Measurements from ENCODE around the gene IFNL1. TPM values are rescaled to one million over a fixed set of nuclear protein-coding genes. Genes with fewer than 3 reads are reported as not detected.

Gene IFNL1
- total and polyA plus RNA-seq, 9 donors, result not detected

- H3K4me3 ChIP-seq (ENCODE audit: low read length), result no peak overlapping the region
- no peak for DNase-seq
- H3K27ac ChIP-seq (ENCODE audit: low read length), result no peak overlapping the region
- peaks cover 11% of the 10 kb centered on the region for H3K36me3 ChIP-seq (ENCODE audit: control insufficient read depth, insufficient read depth, low read length)
- peaks cover 2% of the 10 kb centered on the region for H3K27me3 ChIP-seq (ENCODE audit: control insufficient read depth, insufficient read depth, low read length)
- no peaks in the 10 kb centered on the region for H3K9me3 ChIP-seq (replicated peaks; ENCODE audit: control insufficient read depth, low read depth, low read length)
- peaks cover 9% of the 10 kb centered on the region for H3K4me1 ChIP-seq (ENCODE audit: control insufficient read depth, insufficient read depth, low read length)
- WGBS (ENCODE audit: insufficient coverage), result 78% methylated on average over 5 of the region's 5 CpGs
Measured at GRCh38 chr19:39318071-39318470, 21.9 kb downstream of the IFNL1 start.

- 95% methylated on average over 4 of the region's 4 CpGs for WGBS (ENCODE audit: insufficient coverage)
Measured at GRCh38 chr19:39318690-39319089, 22.5 kb downstream of the IFNL1 start.

DNA sequence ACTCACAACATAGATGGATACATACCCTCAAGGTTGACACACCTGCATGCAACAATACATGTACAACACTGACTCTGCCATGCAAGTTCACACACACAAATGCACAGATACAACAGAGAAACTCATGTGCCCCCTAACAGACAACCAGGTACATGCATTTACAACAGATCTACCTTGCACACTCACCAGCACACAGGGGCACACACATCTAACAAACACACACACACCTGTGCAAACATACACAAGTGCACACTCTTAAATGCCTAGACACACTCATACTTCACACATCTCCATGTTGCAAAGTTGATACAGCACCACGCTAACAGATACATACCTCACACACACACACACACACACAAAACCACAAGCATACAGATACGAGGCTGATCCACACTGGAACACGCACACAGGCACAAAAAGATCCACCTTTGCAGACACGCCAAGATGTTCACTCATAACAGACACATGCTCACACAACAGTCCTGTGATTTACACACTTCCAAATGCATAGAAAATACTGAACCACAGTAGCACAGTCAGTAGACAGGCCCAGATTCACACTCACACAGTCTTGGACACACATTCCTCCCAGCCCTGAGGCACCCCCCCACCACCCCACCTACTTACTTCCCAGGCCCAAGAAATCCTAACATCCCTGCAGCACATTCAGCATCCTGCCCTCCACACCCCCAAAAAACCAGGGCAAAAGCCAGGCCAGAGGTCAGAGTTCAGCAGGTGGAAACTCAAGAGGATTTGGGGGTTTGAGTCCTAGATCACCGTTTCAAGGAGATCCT, 23.1 kb downstream of the IFNL1 start:
- WGBS (ENCODE audit: insufficient coverage), result 82% methylated on average over 4 of the region's 5 CpGs
- peaks cover 2% of the 10 kb centered on the region for H3K27me3 ChIP-seq (ENCODE audit: control insufficient read depth, insufficient read depth, low read length)

More at GRCh38 chr19:39318690-39319089, 22.5 kb downstream of the IFNL1 start:
- no peak for DNase-seq
- Histone ChIP-seq H3K9me3 (replicated peaks; ENCODE audit: control insufficient read depth, low read depth, low read length) (no peaks in the 10 kb centered on the region), H3K36me3 (ENCODE audit: control insufficient read depth, insufficient read depth, low read length) (peaks cover 7% of the 10 kb centered on the region), H3K4me3 (ENCODE audit: low read length) (no peak overlapping the region), H3K4me1 (ENCODE audit: control insufficient read depth, insufficient read depth, low read length) (peaks cover 9% of the 10 kb centered on the region), H3K27me3 (ENCODE audit: control insufficient read depth, insufficient read depth, low read length) (peaks cover 2% of the 10 kb centered on the region), H3K27ac (ENCODE audit: low read length) (no peak overlapping the region)

DNA sequence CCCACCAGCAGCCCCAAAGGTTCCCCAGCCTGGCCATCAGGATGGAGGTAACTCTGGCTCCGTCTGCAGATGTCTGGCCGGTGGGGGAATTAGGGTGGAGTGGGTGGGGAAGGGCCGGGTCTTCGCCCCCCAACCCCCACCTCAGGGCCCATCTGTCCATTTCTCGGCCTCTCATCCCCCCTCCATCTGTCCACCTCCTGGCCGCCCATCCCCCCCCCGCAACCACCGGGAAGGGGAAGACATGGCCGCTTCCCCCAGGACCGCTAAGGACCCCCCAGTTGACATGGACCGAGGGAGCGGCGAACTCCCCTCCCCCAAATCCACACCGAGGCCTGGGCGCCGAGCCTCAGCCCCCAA, 23.7 kb downstream of the IFNL1 start:
- H3K27me3 ChIP-seq (ENCODE audit: control insufficient read depth, insufficient read depth, low read length), result peaks cover 2% of the 10 kb centered on the region
- WGBS (ENCODE audit: insufficient coverage), result 7% methylated on average over 3 of the region's 16 CpGs
- H3K4me3 ChIP-seq (ENCODE audit: low read length), result peak overlapping the region; percentile 50
- H3K36me3 ChIP-seq (ENCODE audit: control insufficient read depth, insufficient read depth, low read length), result peaks cover 2% of the 10 kb centered on the region
- no peaks in the 10 kb centered on the region for H3K9me3 ChIP-seq (replicated peaks; ENCODE audit: control insufficient read depth, low read depth, low read length)
- DNase-seq, result no peak
- peaks cover 9% of the 10 kb centered on the region for H3K4me1 ChIP-seq (ENCODE audit: control insufficient read depth, insufficient read depth, low read length)
- no peak overlapping the region for H3K27ac ChIP-seq (ENCODE audit: low read length)

More for the DNA sequence above, 23.1 kb downstream of the IFNL1 start:
- peaks cover 9% of the 10 kb centered on the region for H3K4me1 ChIP-seq (ENCODE audit: control insufficient read depth, insufficient read depth, low read length)
- no peak overlapping the region for H3K27ac ChIP-seq (ENCODE audit: low read length)
- no peaks in the 10 kb centered on the region for H3K9me3 ChIP-seq (replicated peaks; ENCODE audit: control insufficient read depth, low read depth, low read length)
- no peak for DNase-seq
- peaks cover 5% of the 10 kb centered on the region for H3K36me3 ChIP-seq (ENCODE audit: control insufficient read depth, insufficient read depth, low read length)
- H3K4me3 ChIP-seq (ENCODE audit: low read length), result no peak overlapping the region

GRCh38 chr19:39321117-39321831, 25.1 kb downstream of the IFNL1 start:
- peaks cover 2% of the 10 kb centered on the region for H3K27me3 ChIP-seq (ENCODE audit: control insufficient read depth, insufficient read depth, low read length)
- H3K4me3 ChIP-seq (ENCODE audit: low read length), result no peak overlapping the region
- 5% methylated on average over 4 of the region's 10 CpGs for WGBS (ENCODE audit: insufficient coverage)
- H3K36me3 ChIP-seq (ENCODE audit: control insufficient read depth, insufficient read depth, low read length), result no peaks in the 10 kb centered on the region
- H3K27ac ChIP-seq (ENCODE audit: low read length), result no peak overlapping the region
- H3K4me1 ChIP-seq (ENCODE audit: control insufficient read depth, insufficient read depth, low read length), result peaks cover 9% of the 10 kb centered on the region
- H3K9me3 ChIP-seq (replicated peaks; ENCODE audit: control insufficient read depth, low read depth, low read length), result no peaks in the 10 kb centered on the region
- no peak for DNase-seq

DNA sequence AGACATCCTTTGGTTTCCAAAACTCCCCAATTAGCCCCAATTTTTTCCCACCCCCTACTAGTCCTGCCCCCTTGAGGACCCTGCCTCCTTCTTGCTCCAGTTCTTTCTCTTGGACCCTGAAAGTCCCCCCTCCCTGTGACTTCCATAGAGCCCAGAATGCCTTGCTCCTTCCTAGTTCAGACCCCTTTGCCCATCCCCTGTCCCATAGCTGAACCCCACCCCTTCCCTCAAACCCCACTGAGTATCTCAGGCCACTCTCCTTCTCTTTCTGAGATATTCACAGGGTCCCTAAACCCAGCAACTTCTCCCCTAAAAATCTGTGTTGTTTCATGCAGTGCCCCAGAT, 25.6 kb downstream of the IFNL1 start:
- Histone ChIP-seq H3K4me1 (ENCODE audit: control insufficient read depth, insufficient read depth, low read length) (peaks cover 9% of the 10 kb centered on the region), H3K4me3 (ENCODE audit: low read length) (no peak overlapping the region), H3K9me3 (replicated peaks; ENCODE audit: control insufficient read depth, low read depth, low read length) (no peaks in the 10 kb centered on the region), H3K36me3 (ENCODE audit: control insufficient read depth, insufficient read depth, low read length) (no peaks in the 10 kb centered on the region), H3K27me3 (ENCODE audit: control insufficient read depth, insufficient read depth, low read length) (peaks cover 2% of the 10 kb centered on the region), H3K27ac (ENCODE audit: low read length) (no peak overlapping the region)
- DNase-seq, result no peak

DNA sequence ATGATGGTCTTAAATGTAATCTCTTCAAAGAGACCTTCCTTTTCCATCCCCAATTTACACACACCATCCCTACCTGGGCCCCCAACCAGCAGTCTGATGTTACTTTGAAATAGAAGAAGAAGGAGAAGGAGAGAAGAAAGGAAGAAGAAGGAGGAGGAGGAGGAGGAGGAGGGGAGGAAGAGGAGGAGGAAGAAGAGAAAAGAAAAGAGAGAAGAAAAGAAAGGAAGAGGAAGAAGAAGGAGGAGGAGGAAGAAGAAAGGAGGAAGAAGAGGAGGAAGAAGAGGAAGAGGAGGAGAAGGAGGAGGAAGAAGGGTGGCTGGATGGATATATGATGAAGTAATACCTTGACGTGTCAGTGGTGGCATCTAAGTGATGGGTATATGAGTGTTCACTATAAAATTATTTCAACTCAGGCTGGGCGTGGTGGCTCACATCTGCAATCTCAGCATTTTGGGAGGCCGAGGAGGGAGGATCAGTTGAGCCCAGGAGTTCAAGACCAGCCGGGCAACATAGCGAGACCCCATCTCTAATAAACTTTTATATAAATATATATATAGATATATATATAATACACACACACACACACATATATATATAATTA, 28.1 kb downstream of the IFNL1 start:
- no peak for DNase-seq
- WGBS (ENCODE audit: insufficient coverage), result 80% methylated on average over 1 of the region's 5 CpGs
- Histone ChIP-seq H3K27ac (ENCODE audit: low read length) (no peak overlapping the region), H3K9me3 (replicated peaks; ENCODE audit: control insufficient read depth, low read depth, low read length) (no peaks in the 10 kb centered on the region), H3K36me3 (ENCODE audit: control insufficient read depth, insufficient read depth, low read length) (no peaks in the 10 kb centered on the region), H3K4me3 (ENCODE audit: low read length) (no peak overlapping the region), H3K27me3 (ENCODE audit: control insufficient read depth, insufficient read depth, low read length) (peaks cover 2% of the 10 kb centered on the region), H3K4me1 (ENCODE audit: control insufficient read depth, insufficient read depth, low read length) (peaks cover 13% of the 10 kb centered on the region)

DNA sequence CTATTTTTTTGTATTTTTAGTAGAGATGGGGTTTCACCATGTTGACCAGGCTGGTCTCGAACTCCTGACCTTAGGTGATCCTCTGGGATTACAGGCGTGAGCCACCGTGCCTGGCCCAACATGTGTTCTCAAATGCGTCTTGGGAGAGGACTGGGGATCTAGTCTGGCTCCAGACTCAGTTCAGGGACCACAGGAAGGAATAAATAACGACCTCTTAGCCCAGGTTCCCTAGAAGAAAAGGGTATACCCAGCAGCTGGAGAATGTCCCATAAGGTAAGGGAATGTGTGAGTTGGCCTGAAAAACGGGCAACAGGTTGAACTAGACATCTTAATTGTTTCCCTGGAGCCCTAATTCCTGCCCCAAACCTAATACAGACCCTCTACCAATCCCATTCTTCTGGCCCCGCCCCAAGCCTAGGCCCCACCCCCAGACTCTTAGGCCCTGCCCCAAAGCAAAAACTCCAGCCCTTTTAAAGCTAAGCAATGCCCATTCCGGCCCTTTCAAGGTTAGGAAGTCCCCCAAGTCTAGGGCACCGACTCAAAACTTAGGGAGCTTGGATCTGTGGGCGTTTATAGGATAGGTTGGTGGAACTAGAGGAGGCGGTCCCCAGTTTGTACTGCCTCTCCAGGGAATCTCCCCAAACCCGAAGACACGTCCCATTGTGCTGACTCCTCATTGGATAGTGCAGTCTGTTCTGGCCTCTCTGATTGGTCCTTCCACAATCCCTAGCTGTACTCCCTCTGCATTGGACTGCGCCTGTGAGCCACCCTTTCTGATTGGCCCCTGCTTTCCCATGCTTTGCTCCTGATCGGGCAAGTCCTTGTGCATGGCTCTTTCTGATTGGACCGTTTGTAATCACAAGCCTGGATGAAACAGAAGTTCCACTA, 29.8 kb downstream of the IFNL1 start:
- no peak for DNase-seq
- 65% methylated on average over 8 of the region's 16 CpGs for WGBS (ENCODE audit: insufficient coverage)
- no peak overlapping the region for H3K4me3 ChIP-seq (ENCODE audit: low read length)
- H3K9me3 ChIP-seq (replicated peaks; ENCODE audit: control insufficient read depth, low read depth, low read length), result no peaks in the 10 kb centered on the region
- no peaks in the 10 kb centered on the region for H3K36me3 ChIP-seq (ENCODE audit: control insufficient read depth, insufficient read depth, low read length)
- H3K27me3 ChIP-seq (ENCODE audit: control insufficient read depth, insufficient read depth, low read length), result no peaks in the 10 kb centered on the region
- H3K4me1 ChIP-seq (ENCODE audit: control insufficient read depth, insufficient read depth, low read length), result peaks cover 4% of the 10 kb centered on the region
- no peak overlapping the region for H3K27ac ChIP-seq (ENCODE audit: low read length)

DNA sequence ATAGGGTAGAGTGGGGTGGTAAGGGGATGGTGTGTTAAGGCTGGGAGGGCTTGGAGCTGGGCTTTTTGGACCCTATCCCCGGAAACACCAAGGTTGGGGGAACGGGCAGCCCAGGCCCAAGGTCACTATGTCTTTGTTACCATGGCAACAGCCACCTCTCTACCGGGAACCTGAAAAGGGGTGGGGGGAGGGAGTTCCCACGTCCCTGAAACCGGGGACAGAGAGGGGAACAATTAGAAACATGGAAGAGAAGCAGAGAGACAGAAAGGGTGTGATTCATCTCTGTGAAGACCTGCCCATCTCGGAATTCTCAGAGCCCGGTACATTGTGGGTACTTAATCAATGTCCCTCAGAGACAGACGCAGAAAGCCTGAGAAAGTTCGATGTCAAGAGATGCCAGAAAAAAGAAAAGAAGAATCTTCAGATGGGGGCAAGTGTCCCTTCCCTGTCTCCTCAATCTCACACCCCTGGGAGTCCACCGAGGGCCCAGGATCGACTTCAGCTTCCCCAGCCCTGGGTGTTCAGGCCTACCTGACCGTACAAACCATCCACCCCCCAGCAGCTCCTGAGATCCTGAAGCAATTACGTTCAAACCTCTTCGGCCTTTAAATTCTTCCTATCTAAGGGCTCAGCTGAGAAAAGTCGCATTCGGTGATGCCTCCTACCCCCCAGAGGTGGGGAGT, 31.3 kb downstream of the IFNL1 start:
- Histone ChIP-seq H3K27ac (ENCODE audit: low read length) (no peak overlapping the region), H3K4me3 (ENCODE audit: low read length) (no peak overlapping the region), H3K36me3 (ENCODE audit: control insufficient read depth, insufficient read depth, low read length) (no peaks in the 10 kb centered on the region), H3K9me3 (replicated peaks; ENCODE audit: control insufficient read depth, low read depth, low read length) (no peaks in the 10 kb centered on the region), H3K27me3 (ENCODE audit: control insufficient read depth, insufficient read depth, low read length) (no peaks in the 10 kb centered on the region), H3K4me1 (ENCODE audit: control insufficient read depth, insufficient read depth, low read length) (peaks cover 4% of the 10 kb centered on the region)
- DNase-seq, result no peak
- WGBS (ENCODE audit: insufficient coverage), result 62% methylated on average over 7 of the region's 16 CpGs

All from muscle of leg (tissue), 11 donors.